WTC11 (cell line): Measurements from ENCODE around the gene VDAC1. TPM values are rescaled to one million over a fixed set of nuclear protein-coding genes. Genes with fewer than 3 reads are reported as not detected.

Experiments used
- ATF1 ChIP-seq: sonication (generic); formaldehyde crosslinking; IDR thresholded peaks from 2 replicates; pipeline ENCODE4 v1.8.1; 2023; ENCODE audit warnings: mild to moderate bottlenecking, moderate library complexity, missing genetic modification reagents
- CREB1 ChIP-seq: sonication (generic); formaldehyde crosslinking; IDR thresholded peaks from 2 replicates; pipeline ENCODE4 v1.8.0; 2023; ENCODE audit warnings: mild to moderate bottlenecking, missing genetic modification reagents
- CREM ChIP-seq: sonication (generic); formaldehyde crosslinking; IDR thresholded peaks from 2 replicates; pipeline ENCODE4 v1.8.1; 2022; ENCODE audit warnings: mild to moderate bottlenecking, missing genetic modification reagents, moderate library complexity
- ELF4 ChIP-seq: sonication (generic); formaldehyde crosslinking; IDR thresholded peaks from 2 replicates; pipeline ENCODE4 v1.8.1; 2022; ENCODE audit warnings: low read depth, mild to moderate bottlenecking, moderate library complexity, missing genetic modification reagents
- ESRRA ChIP-seq: sonication (generic); formaldehyde crosslinking; IDR thresholded peaks from 2 replicates; pipeline ENCODE4 v1.8.1; 2022; ENCODE audit warnings: mild to moderate bottlenecking, missing genetic modification reagents, borderline replicate concordance
- ETV6 ChIP-seq: sonication (generic); formaldehyde crosslinking; IDR thresholded peaks from 2 replicates; pipeline ENCODE4 v1.8.1; 2022; ENCODE audit warnings: mild to moderate bottlenecking, missing genetic modification reagents
- GABPB1 ChIP-seq: sonication (generic); formaldehyde crosslinking; IDR thresholded peaks from 2 replicates; pipeline ENCODE4 v1.8.1; 2023; ENCODE audit warnings: mild to moderate bottlenecking, missing genetic modification reagents
- GTF2I ChIP-seq: fragments of 250-450 bp; sonication (Bioruptor Pico); conservative IDR thresholded peaks from 2 replicates; pipeline ENCODE4 v1.4.0; 2021; ENCODE audit warnings: mild to moderate bottlenecking
- IRF2 ChIP-seq: sonication (generic); formaldehyde crosslinking; IDR thresholded peaks from 2 replicates; pipeline ENCODE4 v1.8.0; 2022; ENCODE audit warnings: low read depth, missing genetic modification reagents, borderline replicate concordance
- KAT7 ChIP-seq: sonication (generic); formaldehyde crosslinking; IDR thresholded peaks from 2 replicates; pipeline ENCODE4 v1.8.1; 2023; ENCODE audit warnings: missing genetic modification reagents, mild to moderate bottlenecking, borderline replicate concordance
- MYBL2 ChIP-seq: sonication (generic); formaldehyde crosslinking; IDR thresholded peaks from 2 replicates; pipeline ENCODE4 v1.8.1; 2023; ENCODE audit warnings: mild to moderate bottlenecking, moderate library complexity, missing genetic modification reagents
- NFATC4 ChIP-seq: fragments of 250-450 bp; sonication (Bioruptor Pico); IDR thresholded peaks from 2 replicates; pipeline ENCODE4 v1.9.0; 2021; ENCODE audit warnings: mild to moderate bottlenecking
- NFE2L1 ChIP-seq: sonication (generic); formaldehyde crosslinking; IDR thresholded peaks from 2 replicates; pipeline ENCODE4 v1.8.1; 2023; ENCODE audit warnings: missing genetic modification reagents
- RORB ChIP-seq: fragments of 250-450 bp; sonication (Bioruptor Pico); IDR thresholded peaks from 2 replicates; pipeline ENCODE4 v1.9.0; 2021; ENCODE audit warnings: mild to moderate bottlenecking
- SMAD4 ChIP-seq: sonication (generic); formaldehyde crosslinking; IDR thresholded peaks from 2 replicates; pipeline ENCODE4 v1.8.0; 2022; ENCODE audit warnings: mild to moderate bottlenecking, missing genetic modification reagents
- ZNF138 ChIP-seq: sonication (generic); formaldehyde crosslinking; conservative IDR thresholded peaks from 2 replicates; pipeline ENCODE4 v1.8.1; 2022; ENCODE audit warnings: mild to moderate bottlenecking, moderate library complexity, missing genetic modification reagents
- ZNF263 ChIP-seq: sonication (generic); formaldehyde crosslinking; IDR thresholded peaks from 2 replicates; pipeline ENCODE4 v1.8.1; 2022; ENCODE audit warnings: low read depth, mild to moderate bottlenecking, moderate library complexity, missing genetic modification reagents
- ZNF416 ChIP-seq: fragments of 250-450 bp; sonication (Bioruptor Pico); IDR thresholded peaks from 2 replicates; pipeline ENCODE4 v1.9.0; 2021; ENCODE audit warnings: mild to moderate bottlenecking, inconsistent platforms
- ZNF671 ChIP-seq: fragments of 250-450 bp; sonication (Bioruptor Pico); IDR thresholded peaks from 2 replicates; pipeline ENCODE4 v1.8.0; 2021; ENCODE audit warnings: mild to moderate bottlenecking
- total RNA-seq: library from RNA; stranded (reverse); gene quantifications from 3 replicates; pipeline ENCODE4 v1.2.3, GENCODE V29; 2021
- TF ChIP-seq, protein P1 (sequence below): sonication (generic); formaldehyde crosslinking; IDR thresholded peaks from 2 replicates; pipeline ENCODE4 v1.8.0; 2022; ENCODE audit warnings: missing genetic modification reagents
- TF ChIP-seq, protein P2 (sequence below): sonication (generic); formaldehyde crosslinking; IDR thresholded peaks from 2 replicates; pipeline ENCODE4 v1.8.1; 2022; ENCODE audit warnings: low read depth, mild to moderate bottlenecking, moderate library complexity, missing genetic modification reagents, borderline replicate concordance
- TF ChIP-seq, protein P3 (sequence below): sonication (generic); formaldehyde crosslinking; IDR thresholded peaks from 2 replicates; pipeline ENCODE4 v1.8.1; 2022; ENCODE audit warnings: mild to moderate bottlenecking, moderate library complexity, missing genetic modification reagents
- TF ChIP-seq, protein P4 (sequence below): sonication (generic); formaldehyde crosslinking; IDR thresholded peaks from 2 replicates; pipeline ENCODE4 v1.8.0; 2023; ENCODE audit warnings: missing genetic modification reagents, mild to moderate bottlenecking, borderline replicate concordance
- TF ChIP-seq, protein P5 (sequence below): fragments of 250-450 bp; sonication (Bioruptor Pico); IDR thresholded peaks from 2 replicates; pipeline ENCODE4 v1.9.0; 2021; ENCODE audit warnings: moderate library complexity, mild to moderate bottlenecking, inconsistent platforms, borderline replicate concordance
- TF ChIP-seq, protein P6 (sequence below): sonication (generic); formaldehyde crosslinking; IDR thresholded peaks from 2 replicates; pipeline ENCODE4 v1.8.0; 2023; ENCODE audit warnings: mild to moderate bottlenecking, missing genetic modification reagents

Gene VDAC1
- total RNA-seq, 1 experiment from 2014 or later: 274 TPM

DNA sequence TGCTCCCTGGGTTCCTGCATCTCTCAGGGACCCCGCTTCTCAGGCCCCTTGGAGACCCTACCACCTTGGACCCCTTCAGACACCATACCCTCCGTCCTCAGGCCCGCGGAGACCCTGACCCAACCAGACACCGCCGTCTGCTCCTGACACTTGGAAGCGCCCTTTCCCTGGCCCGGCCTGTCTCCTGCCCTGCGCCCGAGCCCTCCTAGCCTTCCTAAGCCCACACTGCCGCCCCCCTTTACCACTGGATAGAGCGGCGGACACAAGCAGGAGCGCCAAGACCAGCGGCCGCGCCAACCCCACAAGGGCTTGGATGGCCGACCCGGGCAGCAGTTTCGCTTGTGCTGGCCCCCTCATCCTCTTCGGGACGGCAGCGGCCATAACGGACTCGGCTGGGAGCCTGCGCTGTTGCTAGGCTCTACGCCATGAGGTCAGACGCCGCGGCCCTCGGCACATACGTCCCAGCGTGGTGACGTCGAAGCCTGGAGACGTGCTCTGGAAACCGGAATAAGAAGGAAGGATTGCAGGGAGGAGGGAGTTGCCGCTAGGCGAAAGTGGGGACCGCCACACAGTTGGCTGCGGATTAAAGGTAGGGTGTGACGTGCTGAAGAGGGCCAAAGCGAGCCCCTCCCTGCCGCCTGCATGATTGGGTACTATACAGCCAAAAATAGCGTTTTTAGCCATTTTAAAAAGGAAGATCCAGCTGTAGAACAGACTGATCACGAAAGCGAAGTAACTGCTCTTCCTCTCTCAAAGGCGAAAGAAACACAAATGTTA lies 36.4 kb downstream of the VDAC1 start, which contains the start of gene C5orf15 (continued):
- TF ChIP-seq, protein P1, sequence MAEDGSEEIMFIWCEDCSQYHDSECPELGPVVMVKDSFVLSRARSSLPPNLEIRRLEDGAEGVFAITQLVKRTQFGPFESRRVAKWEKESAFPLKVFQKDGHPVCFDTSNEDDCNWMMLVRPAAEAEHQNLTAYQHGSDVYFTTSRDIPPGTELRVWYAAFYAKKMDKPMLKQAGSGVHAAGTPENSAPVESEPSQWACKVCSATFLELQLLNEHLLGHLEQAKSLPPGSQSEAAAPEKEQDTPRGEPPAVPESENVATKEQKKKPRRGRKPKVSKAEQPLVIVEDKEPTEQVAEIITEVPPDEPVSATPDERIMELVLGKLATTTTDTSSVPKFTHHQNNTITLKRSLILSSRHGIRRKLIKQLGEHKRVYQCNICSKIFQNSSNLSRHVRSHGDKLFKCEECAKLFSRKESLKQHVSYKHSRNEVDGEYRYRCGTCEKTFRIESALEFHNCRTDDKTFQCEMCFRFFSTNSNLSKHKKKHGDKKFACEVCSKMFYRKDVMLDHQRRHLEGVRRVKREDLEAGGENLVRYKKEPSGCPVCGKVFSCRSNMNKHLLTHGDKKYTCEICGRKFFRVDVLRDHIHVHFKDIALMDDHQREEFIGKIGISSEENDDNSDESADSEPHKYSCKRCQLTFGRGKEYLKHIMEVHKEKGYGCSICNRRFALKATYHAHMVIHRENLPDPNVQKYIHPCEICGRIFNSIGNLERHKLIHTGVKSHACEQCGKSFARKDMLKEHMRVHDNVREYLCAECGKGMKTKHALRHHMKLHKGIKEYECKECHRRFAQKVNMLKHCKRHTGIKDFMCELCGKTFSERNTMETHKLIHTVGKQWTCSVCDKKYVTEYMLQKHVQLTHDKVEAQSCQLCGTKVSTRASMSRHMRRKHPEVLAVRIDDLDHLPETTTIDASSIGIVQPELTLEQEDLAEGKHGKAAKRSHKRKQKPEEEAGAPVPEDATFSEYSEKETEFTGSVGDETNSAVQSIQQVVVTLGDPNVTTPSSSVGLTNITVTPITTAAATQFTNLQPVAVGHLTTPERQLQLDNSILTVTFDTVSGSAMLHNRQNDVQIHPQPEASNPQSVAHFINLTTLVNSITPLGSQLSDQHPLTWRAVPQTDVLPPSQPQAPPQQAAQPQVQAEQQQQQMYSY (CRISPR knock-in tag): no peak
- TF ChIP-seq, protein P2, sequence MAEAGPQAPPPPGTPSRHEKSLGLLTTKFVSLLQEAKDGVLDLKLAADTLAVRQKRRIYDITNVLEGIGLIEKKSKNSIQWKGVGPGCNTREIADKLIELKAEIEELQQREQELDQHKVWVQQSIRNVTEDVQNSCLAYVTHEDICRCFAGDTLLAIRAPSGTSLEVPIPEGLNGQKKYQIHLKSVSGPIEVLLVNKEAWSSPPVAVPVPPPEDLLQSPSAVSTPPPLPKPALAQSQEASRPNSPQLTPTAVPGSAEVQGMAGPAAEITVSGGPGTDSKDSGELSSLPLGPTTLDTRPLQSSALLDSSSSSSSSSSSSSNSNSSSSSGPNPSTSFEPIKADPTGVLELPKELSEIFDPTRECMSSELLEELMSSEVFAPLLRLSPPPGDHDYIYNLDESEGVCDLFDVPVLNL (CRISPR knock-in tag): no peak
- 0 out of 2 replicates have a peak, but pooled peaks have one; percentile 29 for TF ChIP-seq IRF2
- TF ChIP-seq ATF1 (CRISPR knock-in tag): no peak
- peak; percentile 66; the same call in 1 of the 2 replicates for TF ChIP-seq ETV6 (CRISPR knock-in tag)
- no peak for TF ChIP-seq NFATC4 (CRISPR knock-in tag)
- no peak for TF ChIP-seq ZNF671
- no peak for TF ChIP-seq CREB1 (CRISPR knock-in tag)
- TF ChIP-seq MYBL2 (CRISPR knock-in tag): peak; percentile 62; the same call in 1 of the 2 replicates
- TF ChIP-seq KAT7 (CRISPR knock-in tag): 0 out of 2 replicates have a peak, but pooled peaks have one; percentile 28
- peak; percentile 76 for TF ChIP-seq GABPB1
- TF ChIP-seq, protein P3, sequence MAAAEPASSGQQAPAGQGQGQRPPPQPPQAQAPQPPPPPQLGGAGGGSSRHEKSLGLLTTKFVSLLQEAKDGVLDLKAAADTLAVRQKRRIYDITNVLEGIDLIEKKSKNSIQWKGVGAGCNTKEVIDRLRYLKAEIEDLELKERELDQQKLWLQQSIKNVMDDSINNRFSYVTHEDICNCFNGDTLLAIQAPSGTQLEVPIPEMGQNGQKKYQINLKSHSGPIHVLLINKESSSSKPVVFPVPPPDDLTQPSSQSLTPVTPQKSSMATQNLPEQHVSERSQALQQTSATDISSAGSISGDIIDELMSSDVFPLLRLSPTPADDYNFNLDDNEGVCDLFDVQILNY: no peak
- TF ChIP-seq ZNF263 (CRISPR knock-in tag): no peak
- TF ChIP-seq ZNF416: no peak
- peak; percentile 92 for TF ChIP-seq CREM (CRISPR knock-in tag)
- TF ChIP-seq NFE2L1: no peak
- TF ChIP-seq ESRRA (CRISPR knock-in tag): no peak
- TF ChIP-seq SMAD4 (CRISPR knock-in tag): no peak
- TF ChIP-seq, protein P4, sequence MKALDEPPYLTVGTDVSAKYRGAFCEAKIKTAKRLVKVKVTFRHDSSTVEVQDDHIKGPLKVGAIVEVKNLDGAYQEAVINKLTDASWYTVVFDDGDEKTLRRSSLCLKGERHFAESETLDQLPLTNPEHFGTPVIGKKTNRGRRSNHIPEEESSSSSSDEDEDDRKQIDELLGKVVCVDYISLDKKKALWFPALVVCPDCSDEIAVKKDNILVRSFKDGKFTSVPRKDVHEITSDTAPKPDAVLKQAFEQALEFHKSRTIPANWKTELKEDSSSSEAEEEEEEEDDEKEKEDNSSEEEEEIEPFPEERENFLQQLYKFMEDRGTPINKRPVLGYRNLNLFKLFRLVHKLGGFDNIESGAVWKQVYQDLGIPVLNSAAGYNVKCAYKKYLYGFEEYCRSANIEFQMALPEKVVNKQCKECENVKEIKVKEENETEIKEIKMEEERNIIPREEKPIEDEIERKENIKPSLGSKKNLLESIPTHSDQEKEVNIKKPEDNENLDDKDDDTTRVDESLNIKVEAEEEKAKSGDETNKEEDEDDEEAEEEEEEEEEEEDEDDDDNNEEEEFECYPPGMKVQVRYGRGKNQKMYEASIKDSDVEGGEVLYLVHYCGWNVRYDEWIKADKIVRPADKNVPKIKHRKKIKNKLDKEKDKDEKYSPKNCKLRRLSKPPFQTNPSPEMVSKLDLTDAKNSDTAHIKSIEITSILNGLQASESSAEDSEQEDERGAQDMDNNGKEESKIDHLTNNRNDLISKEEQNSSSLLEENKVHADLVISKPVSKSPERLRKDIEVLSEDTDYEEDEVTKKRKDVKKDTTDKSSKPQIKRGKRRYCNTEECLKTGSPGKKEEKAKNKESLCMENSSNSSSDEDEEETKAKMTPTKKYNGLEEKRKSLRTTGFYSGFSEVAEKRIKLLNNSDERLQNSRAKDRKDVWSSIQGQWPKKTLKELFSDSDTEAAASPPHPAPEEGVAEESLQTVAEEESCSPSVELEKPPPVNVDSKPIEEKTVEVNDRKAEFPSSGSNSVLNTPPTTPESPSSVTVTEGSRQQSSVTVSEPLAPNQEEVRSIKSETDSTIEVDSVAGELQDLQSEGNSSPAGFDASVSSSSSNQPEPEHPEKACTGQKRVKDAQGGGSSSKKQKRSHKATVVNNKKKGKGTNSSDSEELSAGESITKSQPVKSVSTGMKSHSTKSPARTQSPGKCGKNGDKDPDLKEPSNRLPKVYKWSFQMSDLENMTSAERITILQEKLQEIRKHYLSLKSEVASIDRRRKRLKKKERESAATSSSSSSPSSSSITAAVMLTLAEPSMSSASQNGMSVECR: peak; percentile 74; the same call in 1 of the 2 replicates
- TF ChIP-seq RORB (CRISPR knock-in tag): no peak
- TF ChIP-seq, protein P5, sequence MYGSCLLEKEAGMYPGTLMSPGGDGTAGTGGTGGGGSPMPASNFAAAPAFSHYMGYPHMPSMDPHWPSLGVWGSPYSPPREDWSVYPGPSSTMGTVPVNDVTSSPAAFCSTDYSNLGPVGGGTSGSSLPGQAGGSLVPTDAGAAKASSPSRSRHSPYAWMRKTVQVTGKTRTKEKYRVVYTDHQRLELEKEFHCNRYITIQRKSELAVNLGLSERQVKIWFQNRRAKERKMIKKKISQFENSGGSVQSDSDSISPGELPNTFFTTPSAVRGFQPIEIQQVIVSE: no peak
- TF ChIP-seq, protein P6, sequence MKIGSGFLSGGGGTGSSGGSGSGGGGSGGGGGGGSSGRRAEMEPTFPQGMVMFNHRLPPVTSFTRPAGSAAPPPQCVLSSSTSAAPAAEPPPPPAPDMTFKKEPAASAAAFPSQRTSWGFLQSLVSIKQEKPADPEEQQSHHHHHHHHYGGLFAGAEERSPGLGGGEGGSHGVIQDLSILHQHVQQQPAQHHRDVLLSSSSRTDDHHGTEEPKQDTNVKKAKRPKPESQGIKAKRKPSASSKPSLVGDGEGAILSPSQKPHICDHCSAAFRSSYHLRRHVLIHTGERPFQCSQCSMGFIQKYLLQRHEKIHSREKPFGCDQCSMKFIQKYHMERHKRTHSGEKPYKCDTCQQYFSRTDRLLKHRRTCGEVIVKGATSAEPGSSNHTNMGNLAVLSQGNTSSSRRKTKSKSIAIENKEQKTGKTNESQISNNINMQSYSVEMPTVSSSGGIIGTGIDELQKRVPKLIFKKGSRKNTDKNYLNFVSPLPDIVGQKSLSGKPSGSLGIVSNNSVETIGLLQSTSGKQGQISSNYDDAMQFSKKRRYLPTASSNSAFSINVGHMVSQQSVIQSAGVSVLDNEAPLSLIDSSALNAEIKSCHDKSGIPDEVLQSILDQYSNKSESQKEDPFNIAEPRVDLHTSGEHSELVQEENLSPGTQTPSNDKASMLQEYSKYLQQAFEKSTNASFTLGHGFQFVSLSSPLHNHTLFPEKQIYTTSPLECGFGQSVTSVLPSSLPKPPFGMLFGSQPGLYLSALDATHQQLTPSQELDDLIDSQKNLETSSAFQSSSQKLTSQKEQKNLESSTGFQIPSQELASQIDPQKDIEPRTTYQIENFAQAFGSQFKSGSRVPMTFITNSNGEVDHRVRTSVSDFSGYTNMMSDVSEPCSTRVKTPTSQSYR: no peak
- TF ChIP-seq ZNF138 (CRISPR knock-in tag): no peak
- TF ChIP-seq ELF4 (CRISPR knock-in tag): no peak
- no peak for TF ChIP-seq GTF2I (CRISPR knock-in tag)
